HEK293 (cell line): ENCODE measurements around the gene ST7.

Experiments used
- CTCF ChIA-PET: fragments of 350-600 bp; formaldehyde crosslinking; extraction: SDS; loops from one replicate; lab custom pipeline; 2021; ENCODE audit warnings: antibody characterized with exemption; lab: Yijun Ruan, JAX
- POLR2A ChIA-PET: fragments of 300-600 bp; formaldehyde crosslinking; extraction: SDS; loops from one replicate; lab custom pipeline; 2020; ENCODE audit warnings: antibody characterized with exemption, inconsistent platforms; lab: Yijun Ruan, JAX
- H3K27ac ChIP-seq: fragments of 200-500 bp; sonication (Bioruptor generic); 2 replicates; pipeline ENCODE4 v1.5.1; 2014; ENCODE audit warnings: low read depth, low read length, control low read depth, inconsistent platforms; ENCODE audit errors: extremely low read depth
- H3K36me3 ChIP-seq, 2 experiments: fragments of 200-500 bp in 1 of 2; sonication (Bioruptor generic) in 1 of 2; 1 replicate in 1 of 2; 2 replicates in 1 of 2; pipeline ENCODE4 v1.5.1; 2014 to 2017; ENCODE audit warnings: inconsistent platforms in 2 of 2, low read length in 2 of 2; ENCODE audit not compliant: control insufficient read depth in 2 of 2, insufficient read depth in 1 of 2
- H3K4me1 ChIP-seq: fragments of 200-500 bp; sonication (Bioruptor generic); 2 replicates; pipeline ENCODE4 v1.5.1; 2014; ENCODE audit warnings: mild to moderate bottlenecking, low read length, inconsistent platforms; ENCODE audit not compliant: control insufficient read depth, insufficient read depth
- H3K4me3 ChIP-seq: 2 replicates; pipeline ENCODE4 v1.5.1; 2011; ENCODE audit warnings: low read depth, mild to moderate bottlenecking, control low read depth, low read length, moderate library complexity
- H3K9me3 ChIP-seq: fragments of 200-500 bp; sonication (Bioruptor generic); 2 replicates; pipeline ENCODE4 v1.5.1; 2014; ENCODE audit warnings: low read depth, low read length, inconsistent platforms; ENCODE audit not compliant: control insufficient read depth, insufficient read depth
- KLF10 ChIP-seq: fragments of 450-650 bp; IDR thresholded peaks from 2 replicates; pipeline ENCODE4 v1.5.1; 2018; ENCODE audit warnings: missing biosample characterization, mild to moderate bottlenecking, missing genetic modification characterization
- MYNN ChIP-seq: fragments of 450-650 bp; formaldehyde crosslinking; IDR thresholded peaks from 2 replicates; pipeline ENCODE4 v1.5.1; 2016; ENCODE audit warnings: missing biosample characterization, missing genetic modification characterization, borderline replicate concordance
- OSR2 ChIP-seq: fragments of 450-650 bp; formaldehyde crosslinking; IDR thresholded peaks from 2 replicates; pipeline ENCODE4 v1.5.1; 2016; ENCODE audit warnings: missing biosample characterization, missing genetic modification characterization
- SCRT1 ChIP-seq: fragments of 450-650 bp; formaldehyde crosslinking; IDR thresholded peaks from 2 replicates; pipeline ENCODE4 v1.5.1; 2016; ENCODE audit warnings: missing biosample characterization, missing genetic modification characterization, borderline replicate concordance
- SP2 ChIP-seq: fragments of 450-650 bp; formaldehyde crosslinking; IDR thresholded peaks from 2 replicates; pipeline ENCODE4 v1.5.1; 2016; ENCODE audit warnings: missing biosample characterization, missing genetic modification characterization
- SP7 ChIP-seq: fragments of 450-650 bp; formaldehyde crosslinking; IDR thresholded peaks from 2 replicates; pipeline ENCODE4 v1.5.1; 2016; ENCODE audit warnings: missing biosample characterization, missing genetic modification characterization
- ZBTB7A ChIP-seq: fragments of 450-650 bp; formaldehyde crosslinking; IDR thresholded peaks from 2 replicates; pipeline ENCODE4 v1.5.1; 2016; ENCODE audit warnings: low read depth, missing biosample characterization, missing genetic modification characterization
- ZFP37 ChIP-seq: fragments of 450-650 bp; formaldehyde crosslinking; IDR thresholded peaks from 2 replicates; pipeline ENCODE4 v1.5.1; 2016; ENCODE audit warnings: missing biosample characterization, missing genetic modification characterization
- ZNF132 ChIP-seq: fragments of 450-650 bp; formaldehyde crosslinking; IDR thresholded peaks from 2 replicates; pipeline ENCODE4 v1.5.1; 2017; ENCODE audit warnings: missing biosample characterization, missing genetic modification characterization, borderline replicate concordance
- ZNF146 ChIP-seq: fragments of 450-650 bp; formaldehyde crosslinking; IDR thresholded peaks from 2 replicates; pipeline ENCODE4 v1.5.1; 2016; ENCODE audit warnings: missing biosample characterization, missing genetic modification characterization
- ZNF155 ChIP-seq: fragments of 450-650 bp; formaldehyde crosslinking; IDR thresholded peaks from 2 replicates; pipeline ENCODE4 v1.5.1; 2016; ENCODE audit warnings: missing biosample characterization, missing genetic modification characterization
- ZNF19 ChIP-seq: fragments of 450-650 bp; formaldehyde crosslinking; IDR thresholded peaks from 2 replicates; pipeline ENCODE4; 2016; ENCODE audit warnings: missing biosample characterization, missing genetic modification characterization, low read depth
- ZNF223 ChIP-seq: fragments of 450-650 bp; formaldehyde crosslinking; IDR thresholded peaks from 2 replicates; pipeline ENCODE4 v1.5.1; 2016; ENCODE audit warnings: missing biosample characterization, missing genetic modification characterization
- ZNF404 ChIP-seq: fragments of 450-650 bp; formaldehyde crosslinking; IDR thresholded peaks from 2 replicates; pipeline ENCODE4 v1.5.1; 2017; ENCODE audit warnings: missing biosample characterization, missing genetic modification characterization
- ZNF416 ChIP-seq: fragments of 450-650 bp; formaldehyde crosslinking; IDR thresholded peaks from 2 replicates; pipeline ENCODE4 v1.5.1; 2016; ENCODE audit warnings: missing biosample characterization, missing genetic modification characterization
- ZNF521 ChIP-seq: fragments of 450-650 bp; formaldehyde crosslinking; IDR thresholded peaks from 2 replicates; pipeline ENCODE4 v1.5.1; 2017; ENCODE audit warnings: missing biosample characterization, mild to moderate bottlenecking, missing genetic modification characterization
- ZNF600 ChIP-seq: fragments of 450-650 bp; formaldehyde crosslinking; IDR thresholded peaks from 2 replicates; pipeline ENCODE4 v1.5.1; 2016; ENCODE audit warnings: missing biosample characterization, missing genetic modification characterization
- ZNF624 ChIP-seq: fragments of 450-650 bp; formaldehyde crosslinking; IDR thresholded peaks from 2 replicates; pipeline ENCODE4 v1.5.1; 2017; ENCODE audit warnings: missing biosample characterization, missing genetic modification characterization
- TF ChIP-seq, protein P1 (sequence below): fragments of 450-650 bp; formaldehyde crosslinking; IDR thresholded peaks from 2 replicates; pipeline ENCODE4 v1.5.1; 2016; ENCODE audit warnings: missing biosample characterization, missing genetic modification characterization, borderline replicate concordance
- TF ChIP-seq, protein P2 (sequence below): fragments of 450-650 bp; formaldehyde crosslinking; IDR thresholded peaks from 2 replicates; pipeline ENCODE4 v1.5.1; 2016; ENCODE audit warnings: missing biosample characterization, missing genetic modification characterization
- TF ChIP-seq, protein P3 (sequence below): fragments of 450-650 bp; formaldehyde crosslinking; IDR thresholded peaks from 2 replicates; pipeline ENCODE4; 2016; ENCODE audit warnings: missing biosample characterization, missing genetic modification characterization
- TF ChIP-seq, protein P4 (sequence below): fragments of 450-650 bp; formaldehyde crosslinking; IDR thresholded peaks from 2 replicates; pipeline ENCODE4 v1.5.1; 2017; ENCODE audit warnings: missing biosample characterization, missing genetic modification characterization

Gene ST7

GRCh38 chr7:116977172-116977571, 23.9 kb downstream of the ST7 start:
- H3K36me3 ChIP-seq: no peaks in the 10 kb centered on the region
- CTCF ChIA-PET: interaction anchor here (2.0 kb wide), 1 partner anchor 11 kb away, joined by 6 read pairs; no protein-coding TSS in a partner anchor
- H3K4me3 ChIP-seq: no peak overlapping the region
- no peaks in the 10 kb centered on the region for H3K4me1 ChIP-seq
- TF ChIP-seq, protein P1, sequence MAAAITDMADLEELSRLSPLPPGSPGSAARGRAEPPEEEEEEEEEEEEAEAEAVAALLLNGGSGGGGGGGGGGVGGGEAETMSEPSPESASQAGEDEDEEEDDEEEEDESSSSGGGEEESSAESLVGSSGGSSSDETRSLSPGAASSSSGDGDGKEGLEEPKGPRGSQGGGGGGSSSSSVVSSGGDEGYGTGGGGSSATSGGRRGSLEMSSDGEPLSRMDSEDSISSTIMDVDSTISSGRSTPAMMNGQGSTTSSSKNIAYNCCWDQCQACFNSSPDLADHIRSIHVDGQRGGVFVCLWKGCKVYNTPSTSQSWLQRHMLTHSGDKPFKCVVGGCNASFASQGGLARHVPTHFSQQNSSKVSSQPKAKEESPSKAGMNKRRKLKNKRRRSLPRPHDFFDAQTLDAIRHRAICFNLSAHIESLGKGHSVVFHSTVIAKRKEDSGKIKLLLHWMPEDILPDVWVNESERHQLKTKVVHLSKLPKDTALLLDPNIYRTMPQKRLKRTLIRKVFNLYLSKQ (tag by site-specific recombination): no peak
- no peaks in the 10 kb centered on the region for H3K9me3 ChIP-seq
- H3K27ac ChIP-seq: no peak overlapping the region
- POLR2A ChIA-PET: no interaction called here

GRCh38 chr7:116978006-116978405, 24.7 kb downstream of the ST7 start:
- TF ChIP-seq, protein P2, sequence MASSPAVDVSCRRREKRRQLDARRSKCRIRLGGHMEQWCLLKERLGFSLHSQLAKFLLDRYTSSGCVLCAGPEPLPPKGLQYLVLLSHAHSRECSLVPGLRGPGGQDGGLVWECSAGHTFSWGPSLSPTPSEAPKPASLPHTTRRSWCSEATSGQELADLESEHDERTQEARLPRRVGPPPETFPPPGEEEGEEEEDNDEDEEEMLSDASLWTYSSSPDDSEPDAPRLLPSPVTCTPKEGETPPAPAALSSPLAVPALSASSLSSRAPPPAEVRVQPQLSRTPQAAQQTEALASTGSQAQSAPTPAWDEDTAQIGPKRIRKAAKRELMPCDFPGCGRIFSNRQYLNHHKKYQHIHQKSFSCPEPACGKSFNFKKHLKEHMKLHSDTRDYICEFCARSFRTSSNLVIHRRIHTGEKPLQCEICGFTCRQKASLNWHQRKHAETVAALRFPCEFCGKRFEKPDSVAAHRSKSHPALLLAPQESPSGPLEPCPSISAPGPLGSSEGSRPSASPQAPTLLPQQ (tag by site-specific recombination): no peak
- no peak for TF ChIP-seq ZNF521 (tag by site-specific recombination)
- no peak for TF ChIP-seq ZFP37
- no peak for TF ChIP-seq ZBTB7A (tag by site-specific recombination)
- no peak for TF ChIP-seq SP7
- no peak for TF ChIP-seq ZNF155 (tag by site-specific recombination)
- no peak for TF ChIP-seq ZNF146 (tag by site-specific recombination)
- ChIA-PET CTCF (interaction anchor here (1.0 to 2.0 kb wide), 2 partner anchors 10 to 110 kb away, joined by 5 to 6 read pairs; no protein-coding TSS in a partner anchor), POLR2A (no interaction called here)
- Histone ChIP-seq H3K4me1 (no peaks in the 10 kb centered on the region), H3K4me3 (no peak overlapping the region), H3K9me3 (no peaks in the 10 kb centered on the region), H3K27ac (no peak overlapping the region), H3K36me3 (no peaks in the 10 kb centered on the region)

DNA sequence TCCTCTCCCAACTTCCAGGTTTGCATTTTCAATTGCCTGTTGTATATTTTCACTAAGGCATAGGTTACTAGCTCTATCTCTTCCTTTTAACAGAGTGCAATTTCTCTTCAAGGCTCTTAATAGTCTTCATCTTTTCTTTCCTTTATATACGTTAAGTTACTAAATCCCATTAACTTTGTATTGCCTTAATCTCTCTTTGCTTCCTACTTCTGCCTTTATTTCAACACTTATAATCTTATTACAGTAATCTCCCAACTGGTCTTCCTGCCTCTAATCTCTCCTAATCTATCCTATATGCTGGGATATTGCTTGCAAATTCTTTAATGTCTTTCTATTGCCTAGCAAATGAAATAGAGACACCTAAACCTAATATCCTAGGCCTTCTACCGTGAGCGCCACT, 26.1 kb downstream of the ST7 start:
- no peak overlapping the region for H3K27ac ChIP-seq
- no peaks in the 10 kb centered on the region for H3K4me1 ChIP-seq
- POLR2A ChIA-PET: no interaction called here
- no peak for TF ChIP-seq ZBTB7A (tag by site-specific recombination)
- no peak for TF ChIP-seq ZNF404 (tag by site-specific recombination)
- TF ChIP-seq KLF10: no peak
- no peak for TF ChIP-seq SCRT1 (tag by site-specific recombination)
- TF ChIP-seq ZNF223: no peak
- no peak for TF ChIP-seq ZNF624 (tag by site-specific recombination)
- no peak for TF ChIP-seq MYNN (tag by site-specific recombination)
- TF ChIP-seq ZNF600 (tag by site-specific recombination): no peak
- no peak for TF ChIP-seq ZNF416 (tag by site-specific recombination)
- TF ChIP-seq SP2 (tag by site-specific recombination): no peak
- TF ChIP-seq, protein P3, sequence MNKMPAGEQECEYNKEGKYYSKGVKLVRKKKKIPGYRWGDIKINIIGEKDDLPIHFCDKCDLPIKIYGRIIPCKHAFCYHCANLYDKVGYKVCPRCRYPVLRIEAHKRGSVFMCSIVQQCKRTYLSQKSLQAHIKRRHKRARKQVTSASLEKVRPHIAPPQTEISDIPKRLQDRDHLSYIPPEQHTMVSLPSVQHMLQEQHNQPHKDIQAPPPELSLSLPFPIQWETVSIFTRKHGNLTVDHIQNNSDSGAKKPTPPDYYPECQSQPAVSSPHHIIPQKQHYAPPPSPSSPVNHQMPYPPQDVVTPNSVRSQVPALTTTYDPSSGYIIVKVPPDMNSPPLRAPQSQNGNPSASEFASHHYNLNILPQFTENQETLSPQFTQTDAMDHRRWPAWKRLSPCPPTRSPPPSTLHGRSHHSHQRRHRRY (tag by site-specific recombination): no peak
- TF ChIP-seq, protein P4, sequence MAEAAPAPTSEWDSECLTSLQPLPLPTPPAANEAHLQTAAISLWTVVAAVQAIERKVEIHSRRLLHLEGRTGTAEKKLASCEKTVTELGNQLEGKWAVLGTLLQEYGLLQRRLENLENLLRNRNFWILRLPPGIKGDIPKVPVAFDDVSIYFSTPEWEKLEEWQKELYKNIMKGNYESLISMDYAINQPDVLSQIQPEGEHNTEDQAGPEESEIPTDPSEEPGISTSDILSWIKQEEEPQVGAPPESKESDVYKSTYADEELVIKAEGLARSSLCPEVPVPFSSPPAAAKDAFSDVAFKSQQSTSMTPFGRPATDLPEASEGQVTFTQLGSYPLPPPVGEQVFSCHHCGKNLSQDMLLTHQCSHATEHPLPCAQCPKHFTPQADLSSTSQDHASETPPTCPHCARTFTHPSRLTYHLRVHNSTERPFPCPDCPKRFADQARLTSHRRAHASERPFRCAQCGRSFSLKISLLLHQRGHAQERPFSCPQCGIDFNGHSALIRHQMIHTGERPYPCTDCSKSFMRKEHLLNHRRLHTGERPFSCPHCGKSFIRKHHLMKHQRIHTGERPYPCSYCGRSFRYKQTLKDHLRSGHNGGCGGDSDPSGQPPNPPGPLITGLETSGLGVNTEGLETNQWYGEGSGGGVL (tag by site-specific recombination): no peak
- TF ChIP-seq ZNF132 (tag by site-specific recombination): no peak
- no peak for TF ChIP-seq ZNF19 (tag by site-specific recombination)
- TF ChIP-seq OSR2 (tag by site-specific recombination): no peak
- no peak overlapping the region for H3K4me3 ChIP-seq
- CTCF ChIA-PET: interaction anchor here (0.6 to 2.0 kb wide), 2 partner anchors 9 to 20 kb away, joined by 5 to 6 read pairs; no protein-coding TSS in a partner anchor
- H3K9me3 ChIP-seq: no peaks in the 10 kb centered on the region
- H3K36me3 ChIP-seq: no peaks in the 10 kb centered on the region
